Lower lobe of right lung (tissue), 2 donors: Measurements from ENCODE around the gene SLC51A. TPM values are rescaled to one million over a fixed set of nuclear protein-coding genes. Genes with fewer than 3 reads are reported as not detected.
"Not testable (repeated sequence)": the region's sequence is repeated elsewhere in the genome, so short reads cannot be mapped to it uniquely, and the experiment has no call there.

Experiments used
- ATAC-seq, 2 donors: fragments of 200-7000 bp; cut with Tn5 transposase; one replicate each; pipeline ENCODE4 v1.9.1; 2020 to 2022; ENCODE audit warnings: mild to moderate bottlenecking in 2 of 2, moderate library complexity in 2 of 2
- DNase-seq: peaks from one replicate; pipeline ENCODE4 v3.0.0-alpha.2; 2020
- H3K27ac ChIP-seq: fragments of 200-600 bp; one replicate; pipeline ENCODE4 v1.8.0; 2022
- H3K27me3 ChIP-seq: fragments of 200-600 bp; one replicate; pipeline ENCODE4 v1.8.0; 2022; ENCODE audit warnings: low read depth
- H3K36me3 ChIP-seq: fragments of 200-600 bp; one replicate; pipeline ENCODE4 v1.8.0; 2022; ENCODE audit warnings: mild to moderate bottlenecking
- H3K4me1 ChIP-seq: fragments of 200-600 bp; one replicate; pipeline ENCODE4 v1.8.0; 2022
- H3K4me3 ChIP-seq: fragments of 200-600 bp; one replicate; pipeline ENCODE4 v1.8.0; 2022; ENCODE audit warnings: mild to moderate bottlenecking
- H3K9me3 ChIP-seq: fragments of 200-600 bp; one replicate; pipeline ENCODE4 v1.8.0; 2022
- CTCF ChIP-seq: fragments of 200-600 bp; IDR thresholded peaks from one replicate; pipeline ENCODE4 v1.8.0; 2022; ENCODE audit warnings: antibody characterized with exemption, mild to moderate bottlenecking
- intact Hi-C: fragments of 100-400 bp; cut with DNase I; formaldehyde crosslinking; loops from one replicate; pipeline ENCODE4 v1.11.0; 2022
- total RNA-seq: library from RNA; stranded (reverse); fragmentation: NEBNext Ultra II Directional; extraction: Animal tissue kit (Norgen Biotek cat#: 25700); gene quantifications from one replicate; pipeline ENCODE4 v1.2.1, GENCODE V29; 2021
- donor health status: DM: no; HTN: yes; CAD: no; lungs with severe emphysema.

The SLC51A gene
- total RNA-seq, 1 donor from 2014 or later = 1.3 TPM

GRCh38 chr3:196207833-196208607, 8.3 kb upstream of the SLC51A start:
- intact Hi-C loops = no loop called here
- H3K4me1 ChIP-seq = no peaks in the 10 kb centered on the region
- H3K4me3 ChIP-seq = peak overlapping the region; percentile 48
- ATAC-seq (peak; percentile 70 to 80), DNase-seq (peak; percentile 86)
- H3K27ac ChIP-seq = no peak overlapping the region
- H3K27me3 ChIP-seq = no peaks in the 10 kb centered on the region
- no peaks in the 10 kb centered on the region for H3K9me3 ChIP-seq
- no peaks in the 10 kb centered on the region for H3K36me3 ChIP-seq
- TF ChIP-seq CTCF = no peak

- no peaks in the 10 kb centered on the region for H3K9me3 ChIP-seq
- no peaks in the 10 kb centered on the region for H3K4me1 ChIP-seq
- ATAC-seq = peak in 1 of 2 donors; percentile 21
- H3K4me3 ChIP-seq = no peak overlapping the region
- H3K27me3 ChIP-seq = no peaks in the 10 kb centered on the region
- intact Hi-C loops = no loop called here
- no peaks in the 10 kb centered on the region for H3K36me3 ChIP-seq
- no peak overlapping the region for H3K27ac ChIP-seq
- no peak for DNase-seq
- TF ChIP-seq CTCF = no peak
These were observed 7.2 kb upstream of the SLC51A start for GRCh38 chr3:196208942-196209695.

- DNase-seq, H3K4me1 ChIP-seq, H3K36me3 ChIP-seq, H3K27ac ChIP-seq, H3K9me3 ChIP-seq, H3K27me3 ChIP-seq, intact Hi-C loops, ATAC-seq, H3K4me3 ChIP-seq: not testable (repeated sequence)
These were observed 6.2 kb upstream of the SLC51A start for GRCh38 chr3:196209944-196210672.

GRCh38 chr3:196210673-196211556, 5.4 kb upstream of the SLC51A start, which contains the start of gene ZDHHC19:
Gene ZDHHC19, minus strand, starts transcription at chr3:196211400. Its CDS starts 85 bp downstream, at chr3:196211315.
- TF ChIP-seq CTCF = no peak
- ATAC-seq = no peak
- intact Hi-C loops = no loop called here

GRCh38 chr3:196214783-196215441, 1.4 kb upstream of the SLC51A start:
- intact Hi-C loops = no loop called here
- no peak for TF ChIP-seq CTCF
- DNase-seq = no peak

More at GRCh38 chr3:196210673-196211556, 5.4 kb upstream of the SLC51A start, which contains the start of gene ZDHHC19:
- Histone ChIP-seq H3K4me3 (no peak within 1 kb of the TSS), H3K9me3 (no peaks in the 10 kb centered on the region), H3K27me3 (no peaks in the 10 kb centered on the region), H3K27ac (no peak within 1 kb of the TSS), H3K36me3 (no peaks in the 10 kb centered on the region), H3K4me1 (no peaks in the 10 kb centered on the region)
- DNase-seq = no peak

More at GRCh38 chr3:196214783-196215441, 1.4 kb upstream of the SLC51A start:
- no peaks in the 10 kb centered on the region for H3K36me3 ChIP-seq
- H3K27me3 ChIP-seq = peaks cover 5% of the 10 kb centered on the region
- no peaks in the 10 kb centered on the region for H3K9me3 ChIP-seq
- H3K27ac ChIP-seq = no peak overlapping the region
- no peak for ATAC-seq
- H3K4me3 ChIP-seq = no peak overlapping the region
- H3K4me1 ChIP-seq = peaks cover 13% of the 10 kb centered on the region
